Lung (tissue), 12 donors: ENCODE measurements around the gene DNAH9. TPM values are rescaled to one million over a fixed set of nuclear protein-coding genes. Genes with fewer than 3 reads are reported as not detected.

Experiments
- ATAC-seq: fragments of 200-7000 bp; cut with Tn5 transposase; one replicate; pipeline ENCODE4 v1.9.1; 2020; ENCODE audit warnings: moderate number of reproducible peaks; ENCODE audit not compliant: insufficient read depth, low FRiP score
- DNase-seq, 3 donors: peaks; one replicate each; pipeline ENCODE4 v3.0.0-alpha.2; 2013 to 2017
- H3K27ac ChIP-seq, 2 donors: one replicate each; pipeline ENCODE4 v1.5.1; 2013; ENCODE audit warnings: mild to moderate bottlenecking in 2 of 2, moderate library complexity in 2 of 2, control low read depth in 1 of 2, inconsistent platforms in 1 of 2, low read depth in 1 of 2, low read length in 1 of 2
- H3K27me3 ChIP-seq, 3 donors: one replicate each; pipeline ENCODE4 v1.5.1; 2013; ENCODE audit warnings: low read length in 2 of 3; ENCODE audit not compliant: control insufficient read depth in 3 of 3, insufficient read depth in 3 of 3
- H3K36me3 ChIP-seq, 4 donors: one replicate each; pipeline ENCODE4 v1.5.1; 2013; ENCODE audit warnings: low read length in 4 of 4, mild to moderate bottlenecking in 1 of 4, moderate library complexity in 1 of 4; ENCODE audit not compliant: control insufficient read depth in 4 of 4, insufficient read depth in 4 of 4
- H3K4me1 ChIP-seq, 5 donors: one replicate each; pipeline ENCODE4 v1.5.1; 2013; ENCODE audit warnings: low read length in 5 of 5, mild to moderate bottlenecking in 2 of 5, moderate library complexity in 1 of 5; ENCODE audit not compliant: control insufficient read depth in 5 of 5, insufficient read depth in 5 of 5
- H3K4me3 ChIP-seq: one replicate; pipeline ENCODE4 v1.5.1; 2013; ENCODE audit warnings: mild to moderate bottlenecking, control low read depth, moderate library complexity
- H3K9ac ChIP-seq, 2 donors: one replicate each; pipeline ENCODE4 v1.5.1; 2013; ENCODE audit warnings: low read length in 2 of 2, control low read depth in 1 of 2; ENCODE audit not compliant: insufficient read depth in 1 of 2
- H3K9me3 ChIP-seq, 4 donors: one replicate each; pipeline ENCODE4 v1.5.1; 2013; ENCODE audit warnings: low read length in 3 of 4, mild to moderate bottlenecking in 1 of 4, moderate library complexity in 1 of 4; ENCODE audit not compliant: control insufficient read depth in 4 of 4, insufficient read depth in 3 of 4
- WGBS, 2 donors: extraction: QIAGEN DNeasy Blood & Tissue Kit; methylation state at CpG; one replicate each; pipeline ENCODE4 v1.1.7; 2013; 5-methylcytosine and 5-hydroxymethylcytosine counted together
- polyA plus RNA-seq, 2 donors: library from polyadenylated mRNA; stranded (reverse); fragments of 200-250 nt; gene quantifications; one replicate each; pipeline ENCODE4 v1.2.1, GENCODE V29; 2013
- total RNA-seq, 2 donors: library from RNA; depleted of rRNA in 1 of 2; stranded (reverse); fragments of >200 nt in 1 of 2; gene quantifications; one replicate each; pipeline ENCODE4 v1.2.1, GENCODE V29; 2014 to 2021
- TF ChIP-seq, protein P1 (sequence below): IDR thresholded peaks from 2 replicates; pipeline ENCODE4 v1.5.1; 2012; ENCODE audit warnings: mild to moderate bottlenecking; ENCODE audit errors: control extremely low read depth, extremely low read depth
- donor health status: control.
- donor health status: control.
- donor health status: Bipolar disorder and iron deficiency.
- donor health status: healthy.
- donor health status: DM: yes; HTN: yes; CAD: no.

DNAH9 gene
- total and polyA plus RNA-seq, 4 donors: 4.0 to 36.1 (median 20.9) TPM

DNA sequence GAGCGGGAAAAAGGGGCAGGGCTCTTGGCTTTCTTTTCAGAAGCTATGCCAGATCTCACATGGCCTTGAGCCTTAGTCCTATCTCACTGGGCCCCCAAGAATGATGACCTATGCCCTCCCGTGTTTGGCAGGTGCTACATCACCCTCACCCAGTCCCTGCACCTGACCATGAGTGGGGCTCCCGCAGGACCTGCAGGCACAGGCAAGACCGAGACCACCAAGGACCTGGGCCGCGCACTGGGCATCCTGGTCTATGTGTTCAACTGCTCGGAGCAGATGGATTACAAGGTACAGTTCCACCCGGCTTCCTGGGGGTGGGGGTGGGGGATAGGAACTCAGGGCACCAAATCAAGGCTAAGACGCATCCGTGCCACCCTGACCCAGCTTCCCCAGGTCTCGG, 120.9 kb downstream of the DNAH9 start:
- TF ChIP-seq, protein P1, sequence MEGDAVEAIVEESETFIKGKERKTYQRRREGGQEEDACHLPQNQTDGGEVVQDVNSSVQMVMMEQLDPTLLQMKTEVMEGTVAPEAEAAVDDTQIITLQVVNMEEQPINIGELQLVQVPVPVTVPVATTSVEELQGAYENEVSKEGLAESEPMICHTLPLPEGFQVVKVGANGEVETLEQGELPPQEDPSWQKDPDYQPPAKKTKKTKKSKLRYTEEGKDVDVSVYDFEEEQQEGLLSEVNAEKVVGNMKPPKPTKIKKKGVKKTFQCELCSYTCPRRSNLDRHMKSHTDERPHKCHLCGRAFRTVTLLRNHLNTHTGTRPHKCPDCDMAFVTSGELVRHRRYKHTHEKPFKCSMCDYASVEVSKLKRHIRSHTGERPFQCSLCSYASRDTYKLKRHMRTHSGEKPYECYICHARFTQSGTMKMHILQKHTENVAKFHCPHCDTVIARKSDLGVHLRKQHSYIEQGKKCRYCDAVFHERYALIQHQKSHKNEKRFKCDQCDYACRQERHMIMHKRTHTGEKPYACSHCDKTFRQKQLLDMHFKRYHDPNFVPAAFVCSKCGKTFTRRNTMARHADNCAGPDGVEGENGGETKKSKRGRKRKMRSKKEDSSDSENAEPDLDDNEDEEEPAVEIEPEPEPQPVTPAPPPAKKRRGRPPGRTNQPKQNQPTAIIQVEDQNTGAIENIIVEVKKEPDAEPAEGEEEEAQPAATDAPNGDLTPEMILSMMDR: no peak
- H3K9ac ChIP-seq: no peak overlapping the region
- H3K27ac ChIP-seq: no peak overlapping the region
- H3K9me3 ChIP-seq: no peaks in the 10 kb centered on the region
- no peak overlapping the region for H3K4me3 ChIP-seq
- WGBS, 2 donors: 90 to 93% methylated on average over 11 of the region's 11 CpGs
- no peaks in the 10 kb centered on the region for H3K27me3 ChIP-seq
- DNase-seq (no peak), ATAC-seq (no peak)
- no peaks in the 10 kb centered on the region for H3K36me3 ChIP-seq
- peaks cover 0 to 10% (median 0%) of the 10 kb centered on the region in 5 donors for H3K4me1 ChIP-seq

GRCh38 chr17:11719856-11720255, 121.6 kb downstream of the DNAH9 start:
- TF ChIP-seq, protein P1: no peak
- no peaks in the 10 kb centered on the region for H3K27me3 ChIP-seq
- peak; percentile 37 to 59 (median 50) for DNase-seq
- H3K36me3 ChIP-seq: no peaks in the 10 kb centered on the region
- no peak overlapping the region for H3K9ac ChIP-seq
- no peak for ATAC-seq
- peaks cover 0 to under 1% (median 0%) of the 10 kb centered on the region in 4 donors for H3K9me3 ChIP-seq
- no peak overlapping the region for H3K27ac ChIP-seq
- 67 to 81% methylated on average over 6 of the region's 6 CpGs for WGBS, 2 donors
- no peak overlapping the region for H3K4me3 ChIP-seq
- peaks cover 0 to 10% (median 0%) of the 10 kb centered on the region in 5 donors for H3K4me1 ChIP-seq

DNA sequence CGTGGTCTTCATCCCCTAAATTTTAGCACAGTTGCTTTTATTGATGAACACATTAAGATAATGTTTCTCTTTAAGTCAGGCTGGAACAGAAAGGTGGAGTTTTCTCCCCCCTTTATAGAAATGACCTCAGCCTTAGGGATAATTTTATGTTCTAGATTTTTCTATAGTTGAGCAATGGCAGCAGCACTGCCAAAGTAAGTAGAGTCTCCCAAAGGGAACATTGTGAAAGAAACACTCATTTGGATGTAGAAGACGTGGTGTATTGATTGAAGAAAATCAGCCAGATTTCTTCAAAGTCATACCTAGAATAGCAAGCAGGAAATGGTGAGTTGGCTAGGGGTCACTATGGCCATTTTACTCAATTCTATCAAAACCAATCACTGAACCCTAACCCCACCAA, 122.5 kb downstream of the DNAH9 start:
- Histone ChIP-seq H3K36me3 (no peaks in the 10 kb centered on the region), H3K27ac (no peak overlapping the region), H3K4me3 (no peak overlapping the region), H3K4me1 (peaks cover 0 to 10% (median 0%) of the 10 kb centered on the region in 5 donors), H3K27me3 (no peaks in the 10 kb centered on the region), H3K9ac (no peak overlapping the region), H3K9me3 (peaks cover 0 to 2% (median 0%) of the 10 kb centered on the region in 4 donors)
- TF ChIP-seq, protein P1: no peak
- ATAC-seq: no peak
- 43 to 49% methylated on average over 2 of the region's 2 CpGs for WGBS, 2 donors
- no peak for DNase-seq

DNA sequence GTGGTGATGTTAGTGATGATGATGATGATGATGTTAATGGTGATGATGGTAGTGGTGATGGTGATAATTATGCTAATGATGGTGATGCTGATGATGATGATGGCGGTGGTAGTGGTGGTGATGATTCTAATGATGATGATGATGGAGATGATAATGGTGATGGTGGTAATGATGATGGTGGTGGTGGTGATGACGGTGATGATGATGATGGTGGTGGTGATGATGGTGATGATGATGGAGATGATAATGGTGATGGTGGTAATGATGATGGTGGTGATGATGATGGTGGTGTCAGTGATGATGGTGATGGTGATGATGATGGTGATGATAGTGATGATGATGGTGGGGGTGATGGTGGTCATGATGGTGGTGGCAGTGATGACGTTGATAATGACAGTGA, 132.5 kb downstream of the DNAH9 start:
- DNase-seq (no peak), ATAC-seq (no peak)
- no peaks in the 10 kb centered on the region for H3K36me3 ChIP-seq
- H3K27ac ChIP-seq: no peak overlapping the region
- H3K9me3 ChIP-seq: peaks cover 0 to 2% (median 0%) of the 10 kb centered on the region in 4 donors
- no peak overlapping the region for H3K4me3 ChIP-seq
- H3K27me3 ChIP-seq: no peaks in the 10 kb centered on the region
- H3K9ac ChIP-seq: no peak overlapping the region
- WGBS, 2 donors: 91 to 92% methylated on average over 3 of the region's 3 CpGs
- TF ChIP-seq, protein P1: no peak
- no peaks in the 10 kb centered on the region for H3K4me1 ChIP-seq
